ENCODE measurements around the gene DNA2. TPM values are rescaled to one million over a fixed set of nuclear protein-coding genes. Genes with fewer than 3 reads are reported as not detected.

Gene DNA2
- total RNA-seq, 1 experiment from 2014 or later = 43.4 TPM

- Histone ChIP-seq H3K27me3 (ENCODE audit: insufficient read depth, low read length) (no peaks in the 10 kb centered on the region), H4K5ac (ENCODE audit: insufficient read length, low read depth, low read length) (no peak overlapping the region), H2BK120ac (ENCODE audit: low read depth, low read length, poor library complexity, severe bottlenecking) (no peak overlapping the region), H2AK5ac (ENCODE audit: insufficient read length, low read length) (no peak overlapping the region), H3K23me2 (ENCODE audit: insufficient read length, low read depth, low read length, poor library complexity, severe bottlenecking) (no peaks in the 10 kb centered on the region), H2BK20ac (ENCODE audit: low read depth, low read length, poor library complexity, severe bottlenecking) (no peak overlapping the region), H3K18ac (ENCODE audit: insufficient read length, low read depth, low read length) (no peak overlapping the region), H4K8ac (replicated peaks; ENCODE audit: insufficient read length, low read depth, low read length) (no peak overlapping the region), H3T11ph (ENCODE audit: low read length) (no peak overlapping the region), H2BK12ac (ENCODE audit: insufficient read length, low read depth, low read length) (no peak overlapping the region), H2BK5ac (ENCODE audit: insufficient read length, low read length) (no peak overlapping the region), H3K4me2 (ENCODE audit: insufficient read depth, insufficient read length, low read length) (no peak overlapping the region), H3K9me3 (ENCODE audit: control insufficient read depth, low read depth, low read length) (no peaks in the 10 kb centered on the region), H4K91ac (ENCODE audit: insufficient read length, low read depth, low read length) (no peak overlapping the region), H2AFZ (ENCODE audit: low read length) (no peak overlapping the region), H3K4ac (ENCODE audit: low read depth, low read length) (no peak overlapping the region), H3K14ac (ENCODE audit: insufficient read depth, low read length) (no peak overlapping the region), H3K27ac (ENCODE audit: insufficient read length, low read depth, low read length) (no peak overlapping the region), H3K79me1 (ENCODE audit: insufficient read depth, low read depth, low read length, poor library complexity, severe bottlenecking) (no peaks in the 10 kb centered on the region), H4K20me1 (ENCODE audit: control insufficient read depth, insufficient read depth, insufficient read length) (no peaks in the 10 kb centered on the region), H3K79me2 (ENCODE audit: insufficient read depth, low read length) (no peaks in the 10 kb centered on the region), H3K4me1 (ENCODE audit: insufficient read depth, low read length) (no peaks in the 10 kb centered on the region), H3K23ac (ENCODE audit: insufficient read length, low read depth, low read length) (no peak overlapping the region), H3K56ac (ENCODE audit: insufficient read length, low read depth, low read length) (no peak overlapping the region), H2BK15ac (ENCODE audit: low read depth, low read length) (no peak overlapping the region), H3K9ac (ENCODE audit: extremely low read depth, insufficient read length, low read length) (no peak overlapping the region)
- WGBS (ENCODE audit: extremely low coverage, insufficient read length, low lambda C conversion rate) = no CpG with 5 or more reads among the region's 2 CpGs
- H3K27me3 Mint-ChIP-seq (ENCODE audit: low read depth) = no peaks in the 10 kb centered on the region
- H3K27ac Mint-ChIP-seq = no peak overlapping the region
- H3K4me3 Mint-ChIP-seq = no peak overlapping the region
- TF ChIP-seq, protein P1, sequence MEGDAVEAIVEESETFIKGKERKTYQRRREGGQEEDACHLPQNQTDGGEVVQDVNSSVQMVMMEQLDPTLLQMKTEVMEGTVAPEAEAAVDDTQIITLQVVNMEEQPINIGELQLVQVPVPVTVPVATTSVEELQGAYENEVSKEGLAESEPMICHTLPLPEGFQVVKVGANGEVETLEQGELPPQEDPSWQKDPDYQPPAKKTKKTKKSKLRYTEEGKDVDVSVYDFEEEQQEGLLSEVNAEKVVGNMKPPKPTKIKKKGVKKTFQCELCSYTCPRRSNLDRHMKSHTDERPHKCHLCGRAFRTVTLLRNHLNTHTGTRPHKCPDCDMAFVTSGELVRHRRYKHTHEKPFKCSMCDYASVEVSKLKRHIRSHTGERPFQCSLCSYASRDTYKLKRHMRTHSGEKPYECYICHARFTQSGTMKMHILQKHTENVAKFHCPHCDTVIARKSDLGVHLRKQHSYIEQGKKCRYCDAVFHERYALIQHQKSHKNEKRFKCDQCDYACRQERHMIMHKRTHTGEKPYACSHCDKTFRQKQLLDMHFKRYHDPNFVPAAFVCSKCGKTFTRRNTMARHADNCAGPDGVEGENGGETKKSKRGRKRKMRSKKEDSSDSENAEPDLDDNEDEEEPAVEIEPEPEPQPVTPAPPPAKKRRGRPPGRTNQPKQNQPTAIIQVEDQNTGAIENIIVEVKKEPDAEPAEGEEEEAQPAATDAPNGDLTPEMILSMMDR (conservative IDR thresholded peaks at IDR 0.05) = no peak
- H3K4me1 Mint-ChIP-seq = no peaks in the 10 kb centered on the region
- H3K9me3 Mint-ChIP-seq = peaks cover 4 to 10% of the 10 kb centered on the region in 2 experiments; a peak in 4 of 5 replicates
- H3K36me3 Mint-ChIP-seq (ENCODE audit: insufficient read depth in 1 of 3, low read depth in 3 of 3) = peaks cover 13 to 46% (median 35%) of the 10 kb centered on the region in 3 experiments
- no peak for DNase-seq
These were observed 104.7 kb downstream of the DNA2 start for GRCh38 chr10:68367121-68367520.

All from H9 (cell line).